GM12865 (cell line): ENCODE data around the gene OR8B3.

Source experiments
- DNase-seq: peaks from one replicate; pipeline ENCODE4 v3.0.0; 2010; ENCODE audit warnings: low read depth
- H3K4me3 ChIP-seq: 2 replicates; pipeline ENCODE4 v1.5.1; 2011; ENCODE audit warnings: mild to moderate bottlenecking, low read depth, low read length, control low read depth
- TF ChIP-seq, protein P1 (sequence below): IDR thresholded peaks from 2 replicates; pipeline ENCODE4 v1.5.1; 2011; ENCODE audit warnings: low read length, control low read depth, low read depth, inconsistent platforms; ENCODE audit not compliant: insufficient read depth; ENCODE audit errors: missing control alignments

OR8B3 gene

DNA sequence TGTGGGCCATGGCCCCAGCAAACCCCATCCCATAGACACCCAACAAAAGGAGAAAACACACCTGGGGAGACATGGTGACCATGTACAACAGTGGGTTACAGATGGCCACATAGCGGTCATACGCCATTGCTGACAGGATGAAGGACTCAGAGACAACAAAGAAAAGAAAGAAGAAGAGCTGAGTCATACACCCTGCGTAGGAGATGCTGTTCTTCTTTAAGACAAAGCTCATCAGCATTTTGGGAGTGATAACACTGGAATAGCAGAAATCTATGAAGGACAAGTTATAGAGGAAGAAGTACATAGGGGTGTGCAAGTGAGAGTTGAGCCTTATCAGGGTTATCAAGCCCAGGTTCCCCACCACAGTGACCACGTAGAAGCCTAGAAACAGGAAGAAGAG is 41.8 kb upstream of the OR8B3 start:
- TF ChIP-seq, protein P1, sequence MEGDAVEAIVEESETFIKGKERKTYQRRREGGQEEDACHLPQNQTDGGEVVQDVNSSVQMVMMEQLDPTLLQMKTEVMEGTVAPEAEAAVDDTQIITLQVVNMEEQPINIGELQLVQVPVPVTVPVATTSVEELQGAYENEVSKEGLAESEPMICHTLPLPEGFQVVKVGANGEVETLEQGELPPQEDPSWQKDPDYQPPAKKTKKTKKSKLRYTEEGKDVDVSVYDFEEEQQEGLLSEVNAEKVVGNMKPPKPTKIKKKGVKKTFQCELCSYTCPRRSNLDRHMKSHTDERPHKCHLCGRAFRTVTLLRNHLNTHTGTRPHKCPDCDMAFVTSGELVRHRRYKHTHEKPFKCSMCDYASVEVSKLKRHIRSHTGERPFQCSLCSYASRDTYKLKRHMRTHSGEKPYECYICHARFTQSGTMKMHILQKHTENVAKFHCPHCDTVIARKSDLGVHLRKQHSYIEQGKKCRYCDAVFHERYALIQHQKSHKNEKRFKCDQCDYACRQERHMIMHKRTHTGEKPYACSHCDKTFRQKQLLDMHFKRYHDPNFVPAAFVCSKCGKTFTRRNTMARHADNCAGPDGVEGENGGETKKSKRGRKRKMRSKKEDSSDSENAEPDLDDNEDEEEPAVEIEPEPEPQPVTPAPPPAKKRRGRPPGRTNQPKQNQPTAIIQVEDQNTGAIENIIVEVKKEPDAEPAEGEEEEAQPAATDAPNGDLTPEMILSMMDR: no peak
- H3K4me3 ChIP-seq: no peak overlapping the region
- no peak for DNase-seq

DNA sequence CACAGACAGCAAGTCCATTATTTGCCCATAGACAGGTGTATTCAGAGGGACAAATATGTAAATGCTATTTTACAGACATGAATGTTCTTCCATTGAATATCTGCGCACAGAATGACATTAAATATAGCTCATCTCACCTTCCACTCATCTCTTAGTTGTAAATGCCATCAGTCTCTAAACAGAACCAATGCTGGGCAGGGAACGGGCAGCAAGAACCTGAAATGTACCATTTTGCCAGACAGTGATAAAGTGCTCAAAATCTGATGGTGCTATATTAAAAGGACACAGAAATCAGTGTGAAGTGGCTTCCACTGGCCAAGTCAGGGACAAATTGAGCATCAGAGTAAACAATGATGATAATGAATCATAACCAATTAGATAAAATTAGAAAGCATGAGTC is 35.9 kb upstream of the OR8B3 start:
- TF ChIP-seq, protein P1: no peak
- DNase-seq: no peak
- no peak overlapping the region for H3K4me3 ChIP-seq

DNA sequence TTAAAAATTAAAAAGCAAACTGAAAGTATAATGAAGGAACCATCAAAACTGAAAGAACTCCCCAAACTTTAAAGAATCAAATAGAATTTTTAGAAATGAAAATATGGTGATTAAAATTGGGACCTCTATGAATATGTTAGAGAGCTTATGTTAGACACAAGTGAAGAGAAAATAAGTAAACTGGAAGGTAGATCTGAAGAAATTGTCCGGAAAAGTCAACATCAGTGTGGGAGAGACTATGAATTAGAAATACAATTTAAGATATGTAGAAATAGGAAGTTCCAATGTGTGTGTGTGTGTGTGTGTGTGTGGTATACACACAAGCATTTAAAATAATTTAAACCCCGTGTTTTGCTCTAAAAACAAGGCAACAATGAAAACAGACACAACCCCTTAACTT is 30.8 kb upstream of the OR8B3 start:
- TF ChIP-seq, protein P1: no peak
- no peak overlapping the region for H3K4me3 ChIP-seq
- DNase-seq: no peak

DNA sequence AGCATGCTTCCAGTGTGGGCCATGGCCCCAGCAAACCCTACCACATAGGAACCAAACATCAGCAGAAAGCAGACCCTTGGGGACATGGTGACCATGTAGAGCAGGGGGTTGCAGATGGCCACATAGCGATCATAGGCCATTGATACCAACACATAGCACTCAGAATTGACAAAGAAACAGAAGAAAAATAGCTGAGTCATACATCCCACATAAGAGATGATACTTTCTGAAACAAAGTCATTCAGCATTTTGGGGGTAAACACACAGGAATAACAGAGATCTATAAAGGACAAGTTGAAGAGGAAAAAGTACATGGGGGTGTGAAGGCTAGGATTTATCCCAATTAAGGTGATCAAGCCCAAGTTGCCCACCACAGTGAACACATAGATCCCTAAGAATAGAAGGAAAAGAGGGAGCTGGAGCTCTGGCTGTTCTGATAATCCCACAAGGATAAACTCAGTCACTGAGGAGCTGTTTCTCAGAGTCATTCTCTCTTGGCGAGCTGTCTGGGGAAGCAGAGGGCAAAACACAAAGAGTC is 25.6 kb upstream of the OR8B3 start, which contains the start of gene OR8B4:
OR8B4 (minus strand) TSS at position 488 of the 538 bp plus-strand sequence; CDS start at position 488, 0 bp downstream.
- TF ChIP-seq, protein P1: no peak

DNA sequence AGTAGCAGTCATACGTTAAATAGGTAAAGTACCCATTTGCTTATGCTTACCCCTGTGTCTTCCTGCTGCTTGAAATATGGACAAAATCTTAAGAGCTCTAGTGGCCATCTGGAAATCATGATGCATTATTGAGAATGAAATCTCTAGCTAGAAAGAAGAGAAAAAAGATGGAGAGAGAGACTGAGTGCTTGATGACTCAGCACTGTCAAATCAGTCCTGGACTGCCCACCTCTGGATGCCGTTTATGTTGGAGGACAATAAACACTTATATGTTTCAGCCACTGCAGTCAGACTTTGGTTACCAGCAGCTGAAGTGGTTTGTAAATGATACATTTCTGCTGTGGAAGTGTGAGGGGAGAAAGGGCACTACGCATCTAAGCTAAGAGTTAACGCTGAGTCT is 22.2 kb upstream of the OR8B3 start:
- no peak for DNase-seq
- TF ChIP-seq, protein P1: no peak
- H3K4me3 ChIP-seq: no peak overlapping the region

More for the DNA sequence above, 25.6 kb upstream of the OR8B3 start, which contains the start of gene OR8B4:
- no peak for DNase-seq
- no peak within 1 kb of the TSS for H3K4me3 ChIP-seq

DNA sequence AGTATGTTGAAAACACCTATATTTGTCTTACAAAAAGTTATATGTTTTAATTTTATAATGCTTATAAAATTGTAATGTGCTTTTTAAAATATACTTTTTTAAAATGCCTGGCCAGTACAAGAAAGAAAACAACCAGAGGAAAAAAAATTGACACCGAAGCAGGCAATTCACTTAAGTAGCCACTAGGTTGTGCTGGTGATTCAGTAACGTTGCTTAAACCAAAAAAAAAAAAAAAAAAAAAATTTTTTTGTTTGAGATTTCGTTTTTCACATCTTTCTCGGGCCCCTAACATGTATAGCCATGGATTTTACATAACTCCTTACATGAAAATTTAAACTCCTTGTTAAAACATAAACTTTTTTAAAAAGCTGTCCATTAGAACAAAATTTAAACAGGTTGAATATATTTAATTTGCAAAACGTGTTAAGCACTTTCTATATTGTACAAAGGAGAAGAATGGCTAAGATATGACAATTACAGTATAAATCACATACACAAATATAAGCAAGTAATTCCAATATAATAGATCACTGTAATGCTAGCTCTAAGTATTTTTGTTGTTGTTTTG is 16.6 kb upstream of the OR8B3 start:
- TF ChIP-seq, protein P1: peak; percentile 56
- DNase-seq: peak; percentile 67
- H3K4me3 ChIP-seq: no peak overlapping the region

DNA sequence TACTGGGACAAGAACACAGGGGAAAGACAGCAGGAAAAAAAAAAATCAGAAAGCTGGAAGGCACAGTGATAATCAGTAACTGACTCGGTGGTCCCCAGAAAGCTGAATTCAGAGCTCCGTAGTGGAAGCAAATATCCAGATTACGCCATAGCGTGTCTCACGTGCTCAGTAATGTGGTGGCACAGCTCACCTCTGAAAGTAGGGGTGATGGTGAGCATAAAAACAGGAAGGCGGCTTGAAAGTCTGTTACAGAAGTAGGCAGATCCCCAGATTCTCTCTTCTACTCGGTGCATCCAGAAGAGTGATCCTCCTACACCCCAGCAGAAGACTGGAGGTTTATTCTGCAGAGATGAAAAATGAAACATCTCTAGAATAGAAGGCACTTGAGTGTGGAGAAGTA is 11.1 kb upstream of the OR8B3 start:
- TF ChIP-seq, protein P1: no peak
- no peak for DNase-seq

More for the DNA sequence above, 11.1 kb upstream of the OR8B3 start:
- no peak overlapping the region for H3K4me3 ChIP-seq
